HL-60 (cell line): ENCODE data around the gene OLFML2B.

ENCODE experiments used
- DNase-seq, 2 experiments: peaks; one replicate each; pipeline ENCODE4 v3.0.0-alpha.2; 2010 to 2020; ENCODE audit warnings: low read depth in 1 of 2, low spot score in 1 of 2
- H3K27ac ChIP-seq: fragments of 250-450 bp; sonication (Bioruptor Pico); replicated peaks from 2 replicates; pipeline ENCODE4 v1.5.1; 2020; ENCODE audit warnings: mild to moderate bottlenecking, moderate library complexity
- H3K27me3 ChIP-seq: fragments of 250-450 bp; sonication (Bioruptor Pico); 2 replicates; pipeline ENCODE4 v1.5.1; 2021; ENCODE audit warnings: mild to moderate bottlenecking, moderate library complexity; ENCODE audit not compliant: insufficient read depth, poor library complexity, severe bottlenecking
- H3K4me3 ChIP-seq: replicated peaks from 2 replicates; pipeline ENCODE4 v1.5.1; 2011; ENCODE audit warnings: mild to moderate bottlenecking, control low read depth, low read length; ENCODE audit not compliant: insufficient read depth
- CTCF ChIP-seq: IDR thresholded peaks from one replicate; pipeline ENCODE4 v1.5.1; 2011; ENCODE audit warnings: low read length, control low read depth, inconsistent platforms; ENCODE audit not compliant: insufficient read depth
- GABPA ChIP-seq: IDR thresholded peaks from 2 replicates; pipeline ENCODE4 v1.6.1; 2012; ENCODE audit warnings: low read depth
- POLR2AphosphoS5 ChIP-seq: IDR thresholded peaks from 2 replicates; pipeline ENCODE4 v1.6.1; 2012; ENCODE audit warnings: low read depth
- REST ChIP-seq: IDR thresholded peaks from 2 replicates; pipeline ENCODE4 v1.6.1; 2012; ENCODE audit warnings: low read depth; ENCODE audit not compliant: insufficient replicate concordance
- SPI1 ChIP-seq: IDR thresholded peaks from 2 replicates; pipeline ENCODE4 v1.6.1; 2012; ENCODE audit warnings: low read depth, mild to moderate bottlenecking, borderline replicate concordance

OLFML2B gene

GRCh38 chr1:162016631-162017030, 7.0 kb downstream of the OLFML2B start:
- no peak for TF ChIP-seq SPI1
- no peak for TF ChIP-seq GABPA
- no peak for TF ChIP-seq POLR2AphosphoS5
- TF ChIP-seq CTCF: no peak
- TF ChIP-seq REST: no peak
- H3K27me3 ChIP-seq: no peaks in the 10 kb centered on the region
- no peak overlapping the region for H3K4me3 ChIP-seq
- H3K27ac ChIP-seq: no peak overlapping the region
- DNase-seq: no peak

- Histone ChIP-seq H3K27me3 (no peaks in the 10 kb centered on the region), H3K4me3 (no peak overlapping the region), H3K27ac (no peak overlapping the region)
- no peak for DNase-seq
- TF ChIP-seq POLR2AphosphoS5 (no peak), SPI1 (no peak), GABPA (no peak), CTCF (no peak), REST (no peak)
Observed at GRCh38 chr1:162015196-162015595, 8.5 kb downstream of the OLFML2B start.

- DNase-seq: no peak
- Histone ChIP-seq H3K4me3 (no peak overlapping the region), H3K27me3 (no peaks in the 10 kb centered on the region), H3K27ac (no peak overlapping the region)
- TF ChIP-seq POLR2AphosphoS5 (no peak), SPI1 (no peak), CTCF (no peak), REST (no peak), GABPA (no peak)
Observed at GRCh38 chr1:162014202-162014601, 9.5 kb downstream of the OLFML2B start.
